SU-DHL-6 (cell line): Measurements from ENCODE around the gene ZFP36.

ENCODE experiments used
- EZH2phosphoT487 ChIP-seq: fragments of 200-600 bp; sonication (generic), shearing (Covaris generic); conservative IDR thresholded peaks from 2 replicates; pipeline ENCODE4 v1.6.1; 2018; ENCODE audit warnings: mild to moderate bottlenecking, antibody characterized with exemption, low read length, moderate library complexity, mixed read lengths
- TF ChIP-seq, protein P1 (sequence below): fragments of 200-600 bp; sonication (generic); IDR thresholded peaks from one replicate; pipeline ENCODE4 v1.5.1; 2017; ENCODE audit warnings: antibody characterized with exemption, mild to moderate bottlenecking, low read length, moderate library complexity; ENCODE audit not compliant: insufficient read depth, poor library complexity, severe bottlenecking

DNA sequence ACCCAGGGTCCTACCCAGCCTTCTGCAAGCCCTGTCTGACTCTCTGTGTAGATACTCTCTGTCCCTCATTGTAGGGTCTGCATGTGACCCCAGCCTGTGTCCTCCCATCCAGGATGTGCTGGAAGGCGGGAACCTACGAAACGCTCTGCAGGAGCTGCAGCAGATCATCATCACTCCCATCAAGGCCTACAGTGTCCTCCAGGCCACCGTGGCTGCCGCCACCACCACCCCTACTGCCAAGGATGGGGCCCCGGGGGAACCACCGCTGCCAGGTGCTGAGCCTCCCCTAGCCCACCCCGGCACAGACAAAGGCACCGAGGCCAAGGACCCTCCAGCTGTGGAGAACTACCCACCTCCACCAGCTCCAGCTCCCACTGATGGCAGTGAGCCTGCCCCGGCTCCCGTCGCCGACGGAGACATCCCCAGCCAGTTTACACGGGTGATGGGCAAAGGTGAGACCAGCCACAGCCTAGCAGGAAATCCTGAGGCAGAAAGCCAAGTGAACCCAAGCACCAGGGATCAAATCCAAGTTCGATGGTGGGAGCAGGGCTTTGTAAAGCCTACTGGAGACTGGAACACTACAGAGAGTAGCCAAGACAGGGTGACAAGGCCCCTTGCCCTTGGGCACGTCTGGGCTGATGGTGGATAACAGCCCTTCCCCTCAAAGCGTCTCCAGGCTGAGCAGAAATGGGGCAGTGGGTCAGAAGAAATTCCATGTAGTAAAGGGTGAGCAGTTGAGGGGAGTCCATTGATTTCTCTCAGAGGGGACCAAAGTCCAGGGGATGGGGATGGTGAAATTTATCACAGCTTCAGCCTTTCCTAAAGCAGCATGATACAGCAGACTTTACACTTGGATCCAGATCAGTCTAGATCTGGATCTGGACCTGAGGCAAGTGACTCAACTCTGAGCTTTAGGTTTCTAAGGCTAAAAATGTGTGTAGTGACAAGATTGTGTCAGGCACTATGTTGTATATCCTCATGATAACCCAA is 29.0 kb upstream of the ZFP36 start:
- TF ChIP-seq, protein P1, sequence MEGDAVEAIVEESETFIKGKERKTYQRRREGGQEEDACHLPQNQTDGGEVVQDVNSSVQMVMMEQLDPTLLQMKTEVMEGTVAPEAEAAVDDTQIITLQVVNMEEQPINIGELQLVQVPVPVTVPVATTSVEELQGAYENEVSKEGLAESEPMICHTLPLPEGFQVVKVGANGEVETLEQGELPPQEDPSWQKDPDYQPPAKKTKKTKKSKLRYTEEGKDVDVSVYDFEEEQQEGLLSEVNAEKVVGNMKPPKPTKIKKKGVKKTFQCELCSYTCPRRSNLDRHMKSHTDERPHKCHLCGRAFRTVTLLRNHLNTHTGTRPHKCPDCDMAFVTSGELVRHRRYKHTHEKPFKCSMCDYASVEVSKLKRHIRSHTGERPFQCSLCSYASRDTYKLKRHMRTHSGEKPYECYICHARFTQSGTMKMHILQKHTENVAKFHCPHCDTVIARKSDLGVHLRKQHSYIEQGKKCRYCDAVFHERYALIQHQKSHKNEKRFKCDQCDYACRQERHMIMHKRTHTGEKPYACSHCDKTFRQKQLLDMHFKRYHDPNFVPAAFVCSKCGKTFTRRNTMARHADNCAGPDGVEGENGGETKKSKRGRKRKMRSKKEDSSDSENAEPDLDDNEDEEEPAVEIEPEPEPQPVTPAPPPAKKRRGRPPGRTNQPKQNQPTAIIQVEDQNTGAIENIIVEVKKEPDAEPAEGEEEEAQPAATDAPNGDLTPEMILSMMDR = no peak
- no peak for TF ChIP-seq EZH2phosphoT487
